C4-2B (cell line): ENCODE results near the gene DHX34.

Experiments
- ZFX ChIP-seq: fragments of 450-650 bp; IDR thresholded peaks from 2 replicates; pipeline ENCODE4 v1.6.1; 2017
- TF ChIP-seq, protein P1 (sequence below): fragments of 450-650 bp; conservative IDR thresholded peaks from 2 replicates; pipeline ENCODE4 v1.5.1; 2017; ENCODE audit warnings: mild to moderate bottlenecking

GRCh38 chr19:47313754-47314295 is 35.3 kb upstream of the DHX34 start:
- TF ChIP-seq, protein P1, sequence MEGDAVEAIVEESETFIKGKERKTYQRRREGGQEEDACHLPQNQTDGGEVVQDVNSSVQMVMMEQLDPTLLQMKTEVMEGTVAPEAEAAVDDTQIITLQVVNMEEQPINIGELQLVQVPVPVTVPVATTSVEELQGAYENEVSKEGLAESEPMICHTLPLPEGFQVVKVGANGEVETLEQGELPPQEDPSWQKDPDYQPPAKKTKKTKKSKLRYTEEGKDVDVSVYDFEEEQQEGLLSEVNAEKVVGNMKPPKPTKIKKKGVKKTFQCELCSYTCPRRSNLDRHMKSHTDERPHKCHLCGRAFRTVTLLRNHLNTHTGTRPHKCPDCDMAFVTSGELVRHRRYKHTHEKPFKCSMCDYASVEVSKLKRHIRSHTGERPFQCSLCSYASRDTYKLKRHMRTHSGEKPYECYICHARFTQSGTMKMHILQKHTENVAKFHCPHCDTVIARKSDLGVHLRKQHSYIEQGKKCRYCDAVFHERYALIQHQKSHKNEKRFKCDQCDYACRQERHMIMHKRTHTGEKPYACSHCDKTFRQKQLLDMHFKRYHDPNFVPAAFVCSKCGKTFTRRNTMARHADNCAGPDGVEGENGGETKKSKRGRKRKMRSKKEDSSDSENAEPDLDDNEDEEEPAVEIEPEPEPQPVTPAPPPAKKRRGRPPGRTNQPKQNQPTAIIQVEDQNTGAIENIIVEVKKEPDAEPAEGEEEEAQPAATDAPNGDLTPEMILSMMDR, result no peak
- no peak for TF ChIP-seq ZFX
